Measurements from ENCODE around the gene TRMT44. TPM values are rescaled to one million over a fixed set of nuclear protein-coding genes. Genes with fewer than 3 reads are reported as not detected.
A peak's percentile ranks its signal among the peaks of the same experiment; 100 is the strongest.

TRMT44 gene
- total and polyA plus RNA-seq, 4 experiments from 2014 or later = 4.3 to 33.0 (median 20.6) TPM

GRCh38 chr4:8394806-8395205 is 45.8 kb upstream of the TRMT44 start:
- no peak overlapping the region for H3K27ac ChIP-seq (ENCODE audit: low read depth, low read length)
- POLR2A ChIA-PET (ENCODE audit: partially characterized antibody) = no interaction called here
- Mint-ChIP-seq H3K9me3 (peaks cover 0 to 2% (median 0%) of the 10 kb centered on the region in 8 donors), H3K4me3 (no peak overlapping the region), H3K4me1 (no peaks in the 10 kb centered on the region), H3K27me3 (no peaks in the 10 kb centered on the region), H3K27ac (no peak overlapping the region), H3K36me3 (peaks cover 39 to 49% of the 10 kb centered on the region in 2 donors)
- no peak overlapping the region for H3K4me3 ChIP-seq (ENCODE audit: low read length in 2 of 2)
- CTCF ChIA-PET (ENCODE audit: partially characterized antibody) = no interaction called here
- H3K4me1 ChIP-seq (ENCODE audit: insufficient read depth, low read length) = no peaks in the 10 kb centered on the region
- no peaks in the 10 kb centered on the region for H3K9me3 ChIP-seq (ENCODE audit: control insufficient read depth in 1 of 2, low read length in 2 of 2)
- no peaks in the 10 kb centered on the region for H3K27me3 ChIP-seq (ENCODE audit: insufficient read depth, low read length)
- peaks cover 14% of the 10 kb centered on the region for H3K36me3 ChIP-seq (ENCODE audit: insufficient read depth, low read length)
- DNase-seq = no peak
- intact Hi-C loops (cut with micrococcal nuclease) = no loop called here

DNA sequence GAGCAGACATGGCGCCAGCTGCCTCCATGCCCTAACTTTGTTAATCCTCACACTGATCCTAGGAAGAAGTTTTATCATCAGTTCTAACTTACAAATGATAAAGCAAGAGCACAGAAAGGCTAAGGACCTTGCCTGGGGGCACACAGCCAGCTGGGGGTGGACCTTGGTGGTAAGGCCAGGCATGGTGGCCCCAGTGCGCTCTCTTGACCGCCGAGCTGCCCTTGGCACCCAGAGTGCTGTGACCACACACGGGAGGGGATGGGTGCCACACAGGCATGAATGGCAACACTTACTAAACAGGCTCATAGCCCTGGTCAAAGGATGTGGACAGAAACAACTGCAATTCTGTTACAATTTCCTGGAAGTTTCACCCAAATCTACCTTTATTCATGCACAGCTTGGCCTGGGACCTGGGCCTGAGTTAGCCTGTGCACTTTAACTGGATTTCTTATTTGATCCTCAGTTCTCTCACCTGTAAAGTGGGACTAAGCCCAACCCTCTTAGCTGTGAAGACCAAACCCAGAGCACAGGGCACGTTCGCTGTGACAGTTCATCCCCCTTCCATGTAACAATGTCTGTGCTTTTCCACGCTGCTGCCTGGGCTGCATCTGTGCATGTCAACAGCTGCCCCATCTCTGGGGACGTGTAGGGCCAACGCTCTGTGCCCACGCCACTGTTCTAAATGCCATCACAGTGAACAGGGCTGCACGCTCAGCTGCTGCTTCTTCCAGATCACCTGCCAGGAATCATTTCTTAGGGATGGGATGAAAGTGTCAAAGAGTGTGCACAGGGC is 44.9 kb upstream of the TRMT44 start:
- H3K4me3 Mint-ChIP-seq = peak overlapping the region in 1 of 8 donors; percentile 42
- no peaks in the 10 kb centered on the region for H3K27me3 Mint-ChIP-seq
- POLR2A ChIA-PET (ENCODE audit: partially characterized antibody) = no interaction called here

GRCh38 chr4:8396762-8397406 is 43.7 kb upstream of the TRMT44 start:
- DNase-seq = no peak
- ChIA-PET POLR2A (ENCODE audit: partially characterized antibody) (no interaction called here), CTCF (ENCODE audit: partially characterized antibody) (interaction anchor here (1.2 kb wide), 1 partner anchor 10 kb away, joined by 3 read pairs; no protein-coding TSS in a partner anchor)
- Mint-ChIP-seq H3K36me3 (peaks cover 31 to 48% of the 10 kb centered on the region in 2 donors), H3K9me3 (peaks cover 0 to 2% (median 0%) of the 10 kb centered on the region in 8 donors), H3K27me3 (no peaks in the 10 kb centered on the region), H3K4me3 (no peak overlapping the region), H3K27ac (peak overlapping the region in 1 of 7 donors; percentile 53), H3K4me1 (no peaks in the 10 kb centered on the region)
- H3K4me1 ChIP-seq (ENCODE audit: insufficient read depth, low read length) = no peaks in the 10 kb centered on the region
- intact Hi-C loops (cut with micrococcal nuclease) = no loop called here
- H3K27ac ChIP-seq (ENCODE audit: low read depth, low read length) = no peak overlapping the region
- peaks cover 8% of the 10 kb centered on the region for H3K36me3 ChIP-seq (ENCODE audit: insufficient read depth, low read length)
- no peak overlapping the region for H3K4me3 ChIP-seq (ENCODE audit: low read length in 2 of 2)
- H3K9me3 ChIP-seq (ENCODE audit: control insufficient read depth in 1 of 2, low read length in 2 of 2) = no peaks in the 10 kb centered on the region
- H3K27me3 ChIP-seq (ENCODE audit: insufficient read depth, low read length) = no peaks in the 10 kb centered on the region

More for the DNA sequence above, 44.9 kb upstream of the TRMT44 start:
- H3K4me1 Mint-ChIP-seq = no peaks in the 10 kb centered on the region
- H3K36me3 Mint-ChIP-seq = peaks cover 39 to 52% of the 10 kb centered on the region in 2 donors
- Histone ChIP-seq H3K4me3 (ENCODE audit: low read length in 2 of 2) (no peak overlapping the region), H3K9me3 (ENCODE audit: control insufficient read depth in 1 of 2, low read length in 2 of 2) (no peaks in the 10 kb centered on the region), H3K27me3 (ENCODE audit: insufficient read depth, low read length) (no peaks in the 10 kb centered on the region), H3K36me3 (ENCODE audit: insufficient read depth, low read length) (peaks cover 14% of the 10 kb centered on the region), H3K27ac (ENCODE audit: low read depth, low read length) (no peak overlapping the region), H3K4me1 (ENCODE audit: insufficient read depth, low read length) (no peaks in the 10 kb centered on the region)
- peak overlapping the region in 1 of 7 donors; percentile 64 for H3K27ac Mint-ChIP-seq
- no peak for DNase-seq
- CTCF ChIA-PET (ENCODE audit: partially characterized antibody) = interaction anchor here (1.2 kb wide), 1 partner anchor 11 kb away, joined by 3 read pairs; no protein-coding TSS in a partner anchor
- H3K9me3 Mint-ChIP-seq = peaks cover 0 to 2% (median 0%) of the 10 kb centered on the region in 8 donors
- intact Hi-C loops (cut with micrococcal nuclease) = no loop called here

DNA sequence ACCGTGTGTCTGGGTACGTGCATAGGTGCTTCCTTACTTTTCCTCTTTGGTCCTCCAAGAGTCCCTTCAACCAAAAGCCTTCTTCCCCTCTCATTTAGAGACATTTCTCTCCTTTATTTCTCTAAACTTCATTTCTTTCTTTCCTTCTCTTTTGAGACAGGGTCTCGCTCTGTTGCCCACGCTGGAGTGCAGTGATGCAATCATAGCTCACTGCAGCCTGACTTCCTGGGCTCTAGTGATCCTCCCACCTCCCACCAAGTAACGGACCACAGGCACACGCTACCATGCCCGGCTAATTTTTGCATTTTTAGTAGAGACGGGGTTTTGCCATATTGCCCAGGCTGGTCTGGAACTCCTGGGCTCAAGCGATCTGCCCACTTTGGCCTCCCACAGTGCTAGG is 42.2 kb upstream of the TRMT44 start:
- ChIA-PET POLR2A (ENCODE audit: partially characterized antibody) (no interaction called here), CTCF (ENCODE audit: partially characterized antibody) (no interaction called here)
- no peak overlapping the region for H3K4me3 Mint-ChIP-seq
- no peaks in the 10 kb centered on the region for H3K4me1 Mint-ChIP-seq
- H3K4me1 ChIP-seq (ENCODE audit: insufficient read depth, low read length) = no peaks in the 10 kb centered on the region
- intact Hi-C loops (cut with micrococcal nuclease) = no loop called here
- H3K36me3 ChIP-seq (ENCODE audit: insufficient read depth, low read length) = peaks cover 5% of the 10 kb centered on the region
- no peak overlapping the region for H3K27ac ChIP-seq (ENCODE audit: low read depth, low read length)
- no peak for DNase-seq
- H3K9me3 ChIP-seq (ENCODE audit: control insufficient read depth in 1 of 2, low read length in 2 of 2) = no peaks in the 10 kb centered on the region
- H3K27me3 Mint-ChIP-seq = no peaks in the 10 kb centered on the region
- H3K9me3 Mint-ChIP-seq = peaks cover 0 to 2% (median 0%) of the 10 kb centered on the region in 8 donors
- peaks cover 23 to 45% of the 10 kb centered on the region in 2 donors for H3K36me3 Mint-ChIP-seq
- H3K27ac Mint-ChIP-seq = peak overlapping the region in 2 of 7 donors; percentile 33 to 46
- no peaks in the 10 kb centered on the region for H3K27me3 ChIP-seq (ENCODE audit: insufficient read depth, low read length)
- H3K4me3 ChIP-seq (ENCODE audit: low read length in 2 of 2) = no peak overlapping the region

DNA sequence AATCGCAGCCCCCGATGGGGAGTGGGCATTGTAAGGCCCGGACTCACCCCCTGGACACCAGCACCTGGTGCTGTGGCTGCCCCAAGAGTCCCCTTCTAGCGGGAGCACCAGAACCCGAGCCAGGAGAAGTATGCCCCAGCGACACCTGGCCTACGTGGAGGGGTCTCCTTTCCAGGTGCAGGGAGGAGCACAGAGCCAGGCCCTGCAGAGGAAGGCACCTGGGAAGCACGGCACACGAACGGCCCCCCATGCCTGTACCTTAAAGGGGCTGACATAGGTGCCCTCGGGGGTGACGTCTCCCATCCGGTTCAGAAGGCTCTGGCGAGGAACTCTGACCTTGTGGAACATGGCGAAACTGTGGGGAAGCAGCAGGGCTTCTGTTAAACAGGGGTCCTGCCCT is 41.3 kb upstream of the TRMT44 start:
- Mint-ChIP-seq H3K27ac (no peak overlapping the region), H3K9me3 (no peaks in the 10 kb centered on the region), H3K4me3 (no peak overlapping the region), H3K27me3 (no peaks in the 10 kb centered on the region), H3K36me3 (peaks cover 15 to 43% of the 10 kb centered on the region in 2 donors), H3K4me1 (no peaks in the 10 kb centered on the region)
- POLR2A ChIA-PET (ENCODE audit: partially characterized antibody) = no interaction called here
- H3K36me3 ChIP-seq (ENCODE audit: insufficient read depth, low read length) = peaks cover 5% of the 10 kb centered on the region
- no peaks in the 10 kb centered on the region for H3K4me1 ChIP-seq (ENCODE audit: insufficient read depth, low read length)
- intact Hi-C loops (cut with micrococcal nuclease) = no loop called here
- H3K4me3 ChIP-seq (ENCODE audit: low read length in 2 of 2) = no peak overlapping the region
- DNase-seq = no peak
- no peaks in the 10 kb centered on the region for H3K9me3 ChIP-seq (ENCODE audit: control insufficient read depth in 1 of 2, low read length in 2 of 2)
- CTCF ChIA-PET (ENCODE audit: partially characterized antibody) = no interaction called here
- no peaks in the 10 kb centered on the region for H3K27me3 ChIP-seq (ENCODE audit: insufficient read depth, low read length)
- H3K27ac ChIP-seq (ENCODE audit: low read depth, low read length) = no peak overlapping the region

DNA sequence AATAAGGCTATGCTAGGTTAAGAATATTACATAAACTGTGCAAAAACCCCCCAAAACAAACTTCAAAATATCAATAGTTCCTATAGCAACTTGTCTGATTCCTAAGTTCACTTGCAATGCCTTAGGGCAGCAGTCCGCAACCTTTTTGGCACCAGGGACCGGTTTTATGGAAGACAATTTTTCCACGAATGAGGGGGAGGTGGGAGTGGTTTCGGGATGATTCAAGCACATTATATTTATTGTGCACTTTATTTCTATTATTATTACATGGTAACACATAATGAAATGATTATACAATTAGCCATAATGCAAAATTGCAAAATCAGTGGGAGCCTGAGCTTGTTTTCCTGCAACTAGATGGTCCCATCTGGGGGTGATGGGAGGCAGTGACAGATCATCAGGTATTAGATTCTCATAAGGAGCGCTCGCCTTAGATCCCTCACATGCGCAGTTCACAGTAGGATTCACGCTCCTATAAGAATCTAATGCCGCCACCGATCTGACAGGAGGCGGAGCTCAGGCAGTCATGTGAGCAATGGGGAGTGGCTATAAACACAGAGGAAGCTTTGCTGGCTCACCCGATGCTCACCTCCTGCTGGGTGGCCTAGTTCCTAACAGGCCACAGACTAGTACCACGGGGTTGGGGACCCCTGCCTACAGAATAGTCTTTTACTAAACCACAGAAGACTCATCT is 39.8 kb upstream of the TRMT44 start:
- peak overlapping the region in 1 of 7 donors; percentile 2 for H3K27ac Mint-ChIP-seq
- DNase-seq = no peak
- CTCF ChIA-PET (ENCODE audit: partially characterized antibody) = interaction anchor here (1.1 to 4.1 kb wide), 2 partner anchors 159 to 223 kb away, joined by 3 to 39 read pairs; no protein-coding TSS in a partner anchor
- peaks cover 16 to 46% of the 10 kb centered on the region in 2 donors for H3K36me3 Mint-ChIP-seq
- no peaks in the 10 kb centered on the region for H3K4me1 ChIP-seq (ENCODE audit: insufficient read depth, low read length)
- no peaks in the 10 kb centered on the region for H3K9me3 ChIP-seq (ENCODE audit: control insufficient read depth in 1 of 2, low read length in 2 of 2)
- no peak overlapping the region for H3K4me3 ChIP-seq (ENCODE audit: low read length in 2 of 2)
- no peaks in the 10 kb centered on the region for H3K27me3 Mint-ChIP-seq
- H3K4me3 Mint-ChIP-seq = no peak overlapping the region
- intact Hi-C loops (cut with micrococcal nuclease) = no loop called here
- H3K9me3 Mint-ChIP-seq = no peaks in the 10 kb centered on the region
- no peaks in the 10 kb centered on the region for H3K4me1 Mint-ChIP-seq
- POLR2A ChIA-PET (ENCODE audit: partially characterized antibody) = no interaction called here
- H3K27ac ChIP-seq (ENCODE audit: low read depth, low read length) = no peak overlapping the region
- peaks cover 7% of the 10 kb centered on the region for H3K36me3 ChIP-seq (ENCODE audit: insufficient read depth, low read length)
- no peaks in the 10 kb centered on the region for H3K27me3 ChIP-seq (ENCODE audit: insufficient read depth, low read length)

- Mint-ChIP-seq H3K4me1 (no peaks in the 10 kb centered on the region), H3K4me3 (no peak overlapping the region), H3K9me3 (no peaks in the 10 kb centered on the region), H3K36me3 (peaks cover 14 to 48% of the 10 kb centered on the region in 2 donors), H3K27me3 (no peaks in the 10 kb centered on the region), H3K27ac (no peak overlapping the region)
- DNase-seq = no peak
- H3K27ac ChIP-seq (ENCODE audit: low read depth, low read length) = no peak overlapping the region
- no peaks in the 10 kb centered on the region for H3K9me3 ChIP-seq (ENCODE audit: control insufficient read depth in 1 of 2, low read length in 2 of 2)
- H3K27me3 ChIP-seq (ENCODE audit: insufficient read depth, low read length) = no peaks in the 10 kb centered on the region
- peaks cover 4% of the 10 kb centered on the region for H3K36me3 ChIP-seq (ENCODE audit: insufficient read depth, low read length)
- H3K4me3 ChIP-seq (ENCODE audit: low read length in 2 of 2) = no peak overlapping the region
- intact Hi-C loops (cut with micrococcal nuclease) = loop anchor here (2.0 kb wide), 1 partner anchor 159 kb away; no protein-coding TSS in a partner anchor
- ChIA-PET CTCF (ENCODE audit: partially characterized antibody) (interaction anchor here (1.1 to 4.1 kb wide), 3 partner anchors 156 to 223 kb away, joined by 3 to 39 read pairs (median 6); no protein-coding TSS in a partner anchor), POLR2A (ENCODE audit: partially characterized antibody) (no interaction called here)
- no peaks in the 10 kb centered on the region for H3K4me1 ChIP-seq (ENCODE audit: insufficient read depth, low read length)
Observed at GRCh38 chr4:8401665-8402064, 38.9 kb upstream of the TRMT44 start.

Data from CD4-positive, alpha-beta memory T cell (primary cell).